ENCODE measurements around the gene INO80D.
"Not testable (repeated sequence)": the region's sequence is repeated elsewhere in the genome, so short reads cannot be mapped to it uniquely, and the experiment has no call there.

The INO80D gene

DNA sequence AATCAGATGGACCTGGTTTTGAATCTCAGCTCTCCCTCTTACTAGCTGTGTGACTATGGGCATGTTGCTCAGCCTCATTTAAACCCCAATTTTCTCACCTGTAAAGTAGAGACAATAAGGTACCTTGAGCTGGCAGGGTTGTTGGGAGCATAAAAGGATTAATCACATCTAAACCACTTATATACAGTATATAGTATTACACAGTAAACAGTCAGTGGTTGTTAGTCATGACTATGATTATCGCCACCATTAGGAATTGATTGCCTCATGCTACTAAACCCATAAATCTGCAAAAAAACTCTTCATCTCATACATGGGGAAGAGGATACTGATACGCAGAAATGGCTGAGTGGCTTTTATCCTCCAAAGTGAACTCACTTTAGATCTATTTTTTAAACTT, 65.8 kb downstream of the INO80D start:
- no peak for TF ChIP-seq CTCF (IDR thresholded peaks at IDR 0.05; ENCODE audit: insufficient read depth, low read length)
- no peak for TF ChIP-seq GABPA (IDR thresholded peaks at IDR 0.05; ENCODE audit: low read depth)
- no peak for TF ChIP-seq POLR2AphosphoS5 (IDR thresholded peaks at IDR 0.05; ENCODE audit: low read depth)
- TF ChIP-seq SPI1 (IDR thresholded peaks at IDR 0.05; ENCODE audit: borderline replicate concordance, low read depth): no peak
- TF ChIP-seq, protein P1, sequence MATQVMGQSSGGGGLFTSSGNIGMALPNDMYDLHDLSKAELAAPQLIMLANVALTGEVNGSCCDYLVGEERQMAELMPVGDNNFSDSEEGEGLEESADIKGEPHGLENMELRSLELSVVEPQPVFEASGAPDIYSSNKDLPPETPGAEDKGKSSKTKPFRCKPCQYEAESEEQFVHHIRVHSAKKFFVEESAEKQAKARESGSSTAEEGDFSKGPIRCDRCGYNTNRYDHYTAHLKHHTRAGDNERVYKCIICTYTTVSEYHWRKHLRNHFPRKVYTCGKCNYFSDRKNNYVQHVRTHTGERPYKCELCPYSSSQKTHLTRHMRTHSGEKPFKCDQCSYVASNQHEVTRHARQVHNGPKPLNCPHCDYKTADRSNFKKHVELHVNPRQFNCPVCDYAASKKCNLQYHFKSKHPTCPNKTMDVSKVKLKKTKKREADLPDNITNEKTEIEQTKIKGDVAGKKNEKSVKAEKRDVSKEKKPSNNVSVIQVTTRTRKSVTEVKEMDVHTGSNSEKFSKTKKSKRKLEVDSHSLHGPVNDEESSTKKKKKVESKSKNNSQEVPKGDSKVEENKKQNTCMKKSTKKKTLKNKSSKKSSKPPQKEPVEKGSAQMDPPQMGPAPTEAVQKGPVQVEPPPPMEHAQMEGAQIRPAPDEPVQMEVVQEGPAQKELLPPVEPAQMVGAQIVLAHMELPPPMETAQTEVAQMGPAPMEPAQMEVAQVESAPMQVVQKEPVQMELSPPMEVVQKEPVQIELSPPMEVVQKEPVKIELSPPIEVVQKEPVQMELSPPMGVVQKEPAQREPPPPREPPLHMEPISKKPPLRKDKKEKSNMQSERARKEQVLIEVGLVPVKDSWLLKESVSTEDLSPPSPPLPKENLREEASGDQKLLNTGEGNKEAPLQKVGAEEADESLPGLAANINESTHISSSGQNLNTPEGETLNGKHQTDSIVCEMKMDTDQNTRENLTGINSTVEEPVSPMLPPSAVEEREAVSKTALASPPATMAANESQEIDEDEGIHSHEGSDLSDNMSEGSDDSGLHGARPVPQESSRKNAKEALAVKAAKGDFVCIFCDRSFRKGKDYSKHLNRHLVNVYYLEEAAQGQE (IDR thresholded peaks at IDR 0.05; ENCODE audit: insufficient replicate concordance, low read depth): no peak
- no peaks in the 10 kb centered on the region for H3K27me3 ChIP-seq (ENCODE audit: insufficient read depth, poor library complexity, severe bottlenecking)
- no peak for DNase-seq (ENCODE audit: low read depth in 1 of 2, low spot score in 1 of 2)

DNA sequence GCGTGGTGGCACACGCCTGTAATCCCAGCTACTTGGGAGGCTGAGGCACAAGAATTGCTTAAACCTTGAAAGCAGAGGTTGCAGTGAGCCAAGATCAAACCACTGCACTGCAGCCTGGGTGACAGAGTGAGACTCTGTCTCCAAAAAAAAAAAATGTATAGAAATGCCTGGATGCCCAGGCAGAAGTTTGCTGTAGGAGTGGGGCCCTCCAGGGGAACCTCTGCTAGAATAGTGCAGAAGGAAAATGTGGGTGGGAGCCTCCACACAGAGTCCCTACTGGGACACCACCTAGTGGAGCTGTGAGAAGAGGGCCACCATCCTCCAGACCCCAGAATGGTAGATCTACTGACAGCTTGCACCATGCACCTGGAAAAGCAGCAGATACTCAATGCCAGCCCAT, 70.2 kb downstream of the INO80D start:
- H3K27me3 ChIP-seq (ENCODE audit: insufficient read depth, poor library complexity, severe bottlenecking); H3K27ac ChIP-seq (replicated peaks); H3K4me3 ChIP-seq (replicated peaks; ENCODE audit: insufficient read depth, low read length); DNase-seq (ENCODE audit: low read depth in 1 of 2, low spot score in 1 of 2): not testable (repeated sequence)

More for the DNA sequence above, 65.8 kb downstream of the INO80D start:
- Histone ChIP-seq H3K27ac (replicated peaks) (no peak overlapping the region), H3K4me3 (replicated peaks; ENCODE audit: insufficient read depth, low read length) (no peak overlapping the region)

DNA sequence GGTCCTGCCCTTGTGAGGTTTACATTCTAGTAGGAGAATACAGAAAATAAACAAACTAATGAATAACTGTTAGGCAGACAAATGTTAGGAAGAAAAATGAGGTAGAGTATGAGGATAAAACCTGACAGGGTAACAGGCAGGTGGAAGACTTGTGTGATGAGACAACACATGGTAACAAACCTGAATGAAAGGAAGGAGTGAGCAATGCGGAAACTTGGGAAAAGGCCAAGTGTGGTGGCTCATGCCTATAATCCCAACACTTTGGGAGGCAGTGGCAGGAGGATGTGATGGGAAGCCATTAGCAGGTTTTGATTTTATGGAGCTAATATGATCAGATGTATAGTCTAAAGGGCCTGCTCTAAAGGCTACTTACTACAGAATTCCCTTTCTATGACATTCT, 74.2 kb downstream of the INO80D start:
- DNase-seq (ENCODE audit: low read depth in 1 of 2, low spot score in 1 of 2): no peak
- TF ChIP-seq POLR2AphosphoS5 (IDR thresholded peaks at IDR 0.05; ENCODE audit: low read depth) (no peak), CTCF (IDR thresholded peaks at IDR 0.05; ENCODE audit: insufficient read depth, low read length) (no peak), GABPA (IDR thresholded peaks at IDR 0.05; ENCODE audit: low read depth) (no peak), SPI1 (IDR thresholded peaks at IDR 0.05; ENCODE audit: borderline replicate concordance, low read depth) (no peak)
- TF ChIP-seq, protein P1 (IDR thresholded peaks at IDR 0.05; ENCODE audit: insufficient replicate concordance, low read depth): no peak
- no peak overlapping the region for H3K4me3 ChIP-seq (replicated peaks; ENCODE audit: insufficient read depth, low read length)
- H3K27me3 ChIP-seq (ENCODE audit: insufficient read depth, poor library complexity, severe bottlenecking): no peaks in the 10 kb centered on the region
- no peak overlapping the region for H3K27ac ChIP-seq (replicated peaks)

- Histone ChIP-seq H3K27me3 (ENCODE audit: insufficient read depth, poor library complexity, severe bottlenecking) (no peaks in the 10 kb centered on the region), H3K27ac (replicated peaks) (no peak overlapping the region), H3K4me3 (replicated peaks; ENCODE audit: insufficient read depth, low read length) (no peak overlapping the region)
- DNase-seq (ENCODE audit: low read depth in 1 of 2, low spot score in 1 of 2): no peak
- TF ChIP-seq GABPA (IDR thresholded peaks at IDR 0.05; ENCODE audit: low read depth) (no peak), SPI1 (IDR thresholded peaks at IDR 0.05; ENCODE audit: borderline replicate concordance, low read depth) (no peak), CTCF (IDR thresholded peaks at IDR 0.05; ENCODE audit: insufficient read depth, low read length) (no peak), POLR2AphosphoS5 (IDR thresholded peaks at IDR 0.05; ENCODE audit: low read depth) (no peak)
- TF ChIP-seq, protein P1 (IDR thresholded peaks at IDR 0.05; ENCODE audit: insufficient replicate concordance, low read depth): no peak
Observed at GRCh38 chr2:206011018-206011614, 74.9 kb downstream of the INO80D start.
